ENCODE measurements around the gene TLE4. TPM values are rescaled to one million over a fixed set of nuclear protein-coding genes. Genes with fewer than 3 reads are reported as not detected.

Gene TLE4
- total RNA-seq, 1 donor from 2014 or later = 17.4 TPM

- no peak for DNase-seq (ENCODE audit: low spot score)
- intact Hi-C loops (cut with DNase I) = no loop called here
These were observed 184.6 kb downstream of the TLE4 start for GRCh38 chr9:79756414-79756813.

- intact Hi-C loops (cut with DNase I) = no loop called here
- DNase-seq (ENCODE audit: low spot score) = no peak
These were observed 185.3 kb downstream of the TLE4 start for GRCh38 chr9:79757074-79757473.

- intact Hi-C loops (cut with DNase I) = no loop called here
These were observed 186.3 kb downstream of the TLE4 start for GRCh38 chr9:79757881-79758669.

GRCh38 chr9:79759460-79759859 lies 187.7 kb downstream of the TLE4 start:
- no peak for DNase-seq (ENCODE audit: low spot score)
- intact Hi-C loops (cut with DNase I) = no loop called here

More at GRCh38 chr9:79757881-79758669, 186.3 kb downstream of the TLE4 start:
- no peak for DNase-seq (ENCODE audit: low spot score)

GRCh38 chr9:79762070-79762469 lies 190.3 kb downstream of the TLE4 start:
- intact Hi-C loops (cut with DNase I) = no loop called here
- DNase-seq (ENCODE audit: low spot score) = no peak

- DNase-seq (ENCODE audit: low spot score) = no peak
- intact Hi-C loops (cut with DNase I) = no loop called here
These were observed 192.0 kb downstream of the TLE4 start for GRCh38 chr9:79763671-79764285.

GRCh38 chr9:79764374-79764773 lies 192.6 kb downstream of the TLE4 start:
- intact Hi-C loops (cut with DNase I) = no loop called here
- DNase-seq (ENCODE audit: low spot score) = no peak

GRCh38 chr9:79765466-79765865 lies 193.7 kb downstream of the TLE4 start:
- intact Hi-C loops (cut with DNase I) = no loop called here

GRCh38 chr9:79766091-79766490 lies 194.3 kb downstream of the TLE4 start:
- no peak for DNase-seq (ENCODE audit: low spot score)
- intact Hi-C loops (cut with DNase I) = no loop called here

More at GRCh38 chr9:79765466-79765865, 193.7 kb downstream of the TLE4 start:
- DNase-seq (ENCODE audit: low spot score) = no peak

- DNase-seq (ENCODE audit: low spot score) = no peak
- intact Hi-C loops (cut with DNase I) = no loop called here
These were observed 196.4 kb downstream of the TLE4 start for GRCh38 chr9:79768194-79768593.

- DNase-seq (ENCODE audit: low spot score) = no peak
- intact Hi-C loops (cut with DNase I) = no loop called here
These were observed 197.9 kb downstream of the TLE4 start for GRCh38 chr9:79769476-79770275.

GRCh38 chr9:79774356-79774755 lies 202.6 kb downstream of the TLE4 start:
- intact Hi-C loops (cut with DNase I) = no loop called here

More at GRCh38 chr9:79774356-79774755, 202.6 kb downstream of the TLE4 start:
- DNase-seq (ENCODE audit: low spot score) = no peak
